ENCODE data around the gene CALML3.

CALML3 gene

GRCh38 chr10:5566614-5567013 lies 41.9 kb downstream of the CALML3 start:
- TF ChIP-seq ZFX (IDR thresholded peaks at IDR 0.05): no peak
- TF ChIP-seq, protein P1, sequence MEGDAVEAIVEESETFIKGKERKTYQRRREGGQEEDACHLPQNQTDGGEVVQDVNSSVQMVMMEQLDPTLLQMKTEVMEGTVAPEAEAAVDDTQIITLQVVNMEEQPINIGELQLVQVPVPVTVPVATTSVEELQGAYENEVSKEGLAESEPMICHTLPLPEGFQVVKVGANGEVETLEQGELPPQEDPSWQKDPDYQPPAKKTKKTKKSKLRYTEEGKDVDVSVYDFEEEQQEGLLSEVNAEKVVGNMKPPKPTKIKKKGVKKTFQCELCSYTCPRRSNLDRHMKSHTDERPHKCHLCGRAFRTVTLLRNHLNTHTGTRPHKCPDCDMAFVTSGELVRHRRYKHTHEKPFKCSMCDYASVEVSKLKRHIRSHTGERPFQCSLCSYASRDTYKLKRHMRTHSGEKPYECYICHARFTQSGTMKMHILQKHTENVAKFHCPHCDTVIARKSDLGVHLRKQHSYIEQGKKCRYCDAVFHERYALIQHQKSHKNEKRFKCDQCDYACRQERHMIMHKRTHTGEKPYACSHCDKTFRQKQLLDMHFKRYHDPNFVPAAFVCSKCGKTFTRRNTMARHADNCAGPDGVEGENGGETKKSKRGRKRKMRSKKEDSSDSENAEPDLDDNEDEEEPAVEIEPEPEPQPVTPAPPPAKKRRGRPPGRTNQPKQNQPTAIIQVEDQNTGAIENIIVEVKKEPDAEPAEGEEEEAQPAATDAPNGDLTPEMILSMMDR (conservative IDR thresholded peaks at IDR 0.05): no peak
- H3K27ac ChIP-seq: no peak overlapping the region

GRCh38 chr10:5567477-5567876 lies 42.7 kb downstream of the CALML3 start:
- TF ChIP-seq, protein P1 (conservative IDR thresholded peaks at IDR 0.05): no peak
- TF ChIP-seq ZFX (IDR thresholded peaks at IDR 0.05): no peak
- no peak overlapping the region for H3K27ac ChIP-seq

- no peak overlapping the region for H3K27ac ChIP-seq
- TF ChIP-seq, protein P1 (conservative IDR thresholded peaks at IDR 0.05): no peak
- no peak for TF ChIP-seq ZFX (IDR thresholded peaks at IDR 0.05)
Measured at GRCh38 chr10:5568984-5569383, 44.2 kb downstream of the CALML3 start.

DNA sequence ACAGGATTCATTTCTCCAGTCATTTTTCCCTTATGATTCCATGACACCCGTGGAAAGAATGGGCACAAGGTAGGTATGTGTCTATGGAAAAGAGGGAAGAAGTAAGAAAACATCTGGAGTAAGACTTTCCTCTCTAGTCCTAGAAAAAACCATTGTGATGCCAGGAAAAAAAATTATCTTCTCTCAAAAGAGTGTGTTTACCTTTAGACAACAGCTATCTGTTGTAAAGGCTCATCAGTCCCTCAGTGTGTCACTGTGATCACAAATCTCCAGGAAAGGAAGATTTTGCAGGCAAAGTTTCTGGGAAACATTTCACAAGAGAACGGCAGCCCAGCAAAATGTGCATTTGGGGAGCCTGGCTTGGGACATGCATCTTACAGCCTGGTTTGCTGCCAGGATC lies 44.8 kb downstream of the CALML3 start:
- H3K27ac ChIP-seq: no peak overlapping the region
- no peak for TF ChIP-seq ZFX (IDR thresholded peaks at IDR 0.05)
- TF ChIP-seq, protein P1 (conservative IDR thresholded peaks at IDR 0.05): no peak

DNA sequence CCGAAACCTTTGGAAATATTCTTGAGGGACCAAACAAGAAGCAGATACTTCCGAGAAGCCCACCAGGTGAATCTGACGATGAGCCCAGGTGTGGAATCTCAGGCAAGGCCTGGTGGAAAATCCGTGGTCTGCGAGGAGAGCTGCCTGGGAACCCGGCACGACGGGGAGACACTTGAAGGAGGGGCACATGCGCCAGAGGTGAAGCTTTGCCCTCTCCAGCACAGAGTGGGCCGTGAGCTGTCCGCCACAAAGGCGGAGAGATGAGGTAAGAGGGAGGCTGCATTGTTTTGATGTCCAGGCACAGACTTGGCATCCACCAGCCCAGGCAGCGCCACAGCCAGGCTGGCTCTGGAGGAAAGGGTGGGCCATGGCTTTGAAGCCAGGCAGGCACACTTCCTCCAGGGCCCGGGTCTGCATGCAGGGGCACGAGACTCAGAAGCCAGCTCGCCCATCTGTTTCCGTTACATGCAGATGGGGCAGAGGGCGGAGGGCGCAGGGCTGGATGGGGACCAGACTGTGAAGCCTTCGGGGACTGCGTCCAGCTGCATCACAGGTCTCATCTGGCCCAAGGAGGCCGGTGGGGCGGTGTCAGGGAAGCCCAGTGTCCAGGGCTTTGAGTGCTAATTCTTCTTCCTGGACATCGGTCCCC lies 45.4 kb downstream of the CALML3 start:
- H3K27ac ChIP-seq: no peak overlapping the region
- TF ChIP-seq ZFX (IDR thresholded peaks at IDR 0.05): no peak
- TF ChIP-seq, protein P1 (conservative IDR thresholded peaks at IDR 0.05): no peak

- TF ChIP-seq ZFX (IDR thresholded peaks at IDR 0.05): no peak
- TF ChIP-seq, protein P1 (conservative IDR thresholded peaks at IDR 0.05): no peak
- no peak overlapping the region for H3K27ac ChIP-seq
Measured at GRCh38 chr10:5570979-5571810, 46.4 kb downstream of the CALML3 start.

DNA sequence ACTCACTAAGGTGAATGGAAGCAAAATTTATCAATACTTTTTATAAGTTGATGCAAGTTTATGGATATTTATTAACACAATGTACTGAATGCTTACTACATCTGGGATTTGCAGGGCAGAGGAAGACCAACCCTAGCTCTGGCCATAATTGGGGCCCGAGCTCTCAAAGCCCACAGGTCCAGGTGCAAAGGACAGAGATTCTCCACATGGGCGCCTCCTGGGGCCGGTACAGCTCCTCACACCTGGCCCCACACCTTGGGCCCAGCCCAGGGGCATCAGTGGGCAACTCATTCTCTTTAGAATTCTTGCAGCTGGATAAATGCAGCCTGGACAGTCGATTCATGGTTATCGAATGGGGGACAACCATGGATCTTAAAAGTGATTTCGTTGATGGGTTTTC lies 47.1 kb downstream of the CALML3 start:
- no peak overlapping the region for H3K27ac ChIP-seq
- TF ChIP-seq, protein P1 (conservative IDR thresholded peaks at IDR 0.05): no peak
- no peak for TF ChIP-seq ZFX (IDR thresholded peaks at IDR 0.05)
